ENCODE data around the gene TNNT2. TPM values are rescaled to one million over a fixed set of nuclear protein-coding genes. Genes with fewer than 3 reads are reported as not detected.

The TNNT2 gene
- total RNA-seq, 4 donors from 2014 or later, result 0.21 TPM; not detected in 3

DNA sequence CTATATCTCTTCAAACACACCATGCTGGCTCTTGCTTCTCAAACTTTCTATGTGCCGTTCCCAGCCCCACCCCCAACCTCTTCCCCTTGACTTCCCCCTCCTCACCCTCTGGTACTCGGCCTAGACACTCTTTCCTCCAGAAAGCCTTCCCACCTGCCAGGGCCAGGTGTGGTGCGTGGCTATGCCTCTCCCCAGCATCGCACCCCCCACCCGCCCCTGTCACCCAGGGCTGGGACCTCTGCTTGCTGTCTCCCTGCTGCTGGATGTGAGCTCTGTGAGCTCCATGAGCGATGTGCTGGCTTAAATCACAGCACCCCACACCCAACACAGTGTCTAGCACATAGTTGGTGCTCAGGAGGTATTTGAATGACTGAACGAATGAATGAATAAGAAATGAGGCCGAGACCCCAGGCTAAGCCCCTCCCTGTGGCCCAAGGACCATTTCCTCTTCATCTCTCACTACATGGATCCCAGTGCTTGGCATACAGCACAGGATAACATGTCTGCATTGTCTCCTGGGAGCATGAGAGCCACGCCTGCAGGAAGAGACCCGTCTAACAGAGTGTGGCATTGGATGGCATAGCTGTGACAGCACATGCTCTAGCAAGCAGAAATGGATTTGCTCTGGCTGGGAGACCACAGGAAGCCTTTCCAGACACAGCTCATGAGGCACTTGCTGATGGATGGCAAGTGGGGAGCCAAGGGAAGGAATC, 19.7 kb downstream of the TNNT2 start:
- H3K9me3 ChIP-seq, result no peaks in the 10 kb centered on the region
- H3K27me3 ChIP-seq, result no peaks in the 10 kb centered on the region
- no peak overlapping the region for H3K4me3 ChIP-seq
- DNase-seq, result no peak
- H3K27ac ChIP-seq, result no peak overlapping the region
- no peak for TF ChIP-seq POLR2A (IDR thresholded peaks at IDR 0.05)
- TF ChIP-seq, protein P1, sequence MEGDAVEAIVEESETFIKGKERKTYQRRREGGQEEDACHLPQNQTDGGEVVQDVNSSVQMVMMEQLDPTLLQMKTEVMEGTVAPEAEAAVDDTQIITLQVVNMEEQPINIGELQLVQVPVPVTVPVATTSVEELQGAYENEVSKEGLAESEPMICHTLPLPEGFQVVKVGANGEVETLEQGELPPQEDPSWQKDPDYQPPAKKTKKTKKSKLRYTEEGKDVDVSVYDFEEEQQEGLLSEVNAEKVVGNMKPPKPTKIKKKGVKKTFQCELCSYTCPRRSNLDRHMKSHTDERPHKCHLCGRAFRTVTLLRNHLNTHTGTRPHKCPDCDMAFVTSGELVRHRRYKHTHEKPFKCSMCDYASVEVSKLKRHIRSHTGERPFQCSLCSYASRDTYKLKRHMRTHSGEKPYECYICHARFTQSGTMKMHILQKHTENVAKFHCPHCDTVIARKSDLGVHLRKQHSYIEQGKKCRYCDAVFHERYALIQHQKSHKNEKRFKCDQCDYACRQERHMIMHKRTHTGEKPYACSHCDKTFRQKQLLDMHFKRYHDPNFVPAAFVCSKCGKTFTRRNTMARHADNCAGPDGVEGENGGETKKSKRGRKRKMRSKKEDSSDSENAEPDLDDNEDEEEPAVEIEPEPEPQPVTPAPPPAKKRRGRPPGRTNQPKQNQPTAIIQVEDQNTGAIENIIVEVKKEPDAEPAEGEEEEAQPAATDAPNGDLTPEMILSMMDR (IDR thresholded peaks at IDR 0.05), result no peak
- intact Hi-C loops (cut with DNase I; ENCODE audit: low total_unique reads), result no loop called here
- H3K4me1 ChIP-seq, result no peaks in the 10 kb centered on the region
- H3K36me3 ChIP-seq, result no peaks in the 10 kb centered on the region

DNA sequence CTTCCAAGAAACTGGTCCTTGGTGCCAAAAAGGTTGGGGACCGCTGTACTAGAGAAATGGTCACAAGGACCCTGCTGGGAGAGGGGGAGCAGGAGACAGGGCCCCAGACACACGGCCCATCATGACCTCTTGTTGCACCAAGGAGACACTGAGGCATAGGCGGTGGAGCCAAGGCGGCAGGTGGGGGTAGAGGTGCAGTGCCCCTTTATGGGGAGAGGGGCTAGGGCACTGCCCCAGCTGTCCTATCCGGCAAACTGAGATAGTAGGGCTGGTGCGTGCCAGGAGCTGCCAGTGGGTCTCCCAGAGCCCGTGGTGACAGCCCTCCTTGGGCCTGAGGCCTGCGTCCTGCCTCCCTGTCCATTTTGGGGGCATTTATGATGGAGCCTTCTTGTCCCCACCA, 20.3 kb downstream of the TNNT2 start:
- intact Hi-C loops (cut with DNase I; ENCODE audit: low total_unique reads), result no loop called here
- Histone ChIP-seq H3K9me3 (no peaks in the 10 kb centered on the region), H3K36me3 (no peaks in the 10 kb centered on the region), H3K4me3 (no peak overlapping the region), H3K27me3 (no peaks in the 10 kb centered on the region), H3K4me1 (no peaks in the 10 kb centered on the region), H3K27ac (no peak overlapping the region)
- no peak for DNase-seq
- TF ChIP-seq, protein P1 (IDR thresholded peaks at IDR 0.05), result no peak
- no peak for TF ChIP-seq POLR2A (IDR thresholded peaks at IDR 0.05)

DNA sequence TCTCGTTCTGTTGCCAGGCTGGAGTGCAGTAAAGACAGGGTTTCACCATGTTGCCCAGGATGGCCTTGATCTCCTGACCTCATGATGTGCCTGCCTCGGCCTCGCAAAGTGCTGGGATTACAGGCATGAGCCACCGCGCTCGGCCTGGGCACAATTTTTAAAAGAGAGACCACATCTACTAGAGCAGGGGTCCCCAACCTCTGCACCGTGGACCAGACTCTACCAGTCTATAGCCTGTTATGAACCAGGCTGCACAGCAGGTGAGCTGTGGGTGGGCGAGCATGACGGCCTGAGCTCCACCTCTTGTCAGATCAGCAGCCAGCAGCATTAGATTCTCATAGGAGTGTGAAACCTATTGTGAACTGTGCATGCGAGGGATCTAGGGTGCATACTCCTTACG, 20.8 kb downstream of the TNNT2 start:
- H3K27me3 ChIP-seq, result no peaks in the 10 kb centered on the region
- no peak for DNase-seq
- TF ChIP-seq, protein P1 (IDR thresholded peaks at IDR 0.05), result no peak
- no peak for TF ChIP-seq POLR2A (IDR thresholded peaks at IDR 0.05)
- H3K36me3 ChIP-seq, result no peaks in the 10 kb centered on the region
- H3K27ac ChIP-seq, result no peak overlapping the region
- intact Hi-C loops (cut with DNase I; ENCODE audit: low total_unique reads), result no loop called here
- no peaks in the 10 kb centered on the region for H3K4me1 ChIP-seq
- no peak overlapping the region for H3K4me3 ChIP-seq
- H3K9me3 ChIP-seq, result no peaks in the 10 kb centered on the region

DNA sequence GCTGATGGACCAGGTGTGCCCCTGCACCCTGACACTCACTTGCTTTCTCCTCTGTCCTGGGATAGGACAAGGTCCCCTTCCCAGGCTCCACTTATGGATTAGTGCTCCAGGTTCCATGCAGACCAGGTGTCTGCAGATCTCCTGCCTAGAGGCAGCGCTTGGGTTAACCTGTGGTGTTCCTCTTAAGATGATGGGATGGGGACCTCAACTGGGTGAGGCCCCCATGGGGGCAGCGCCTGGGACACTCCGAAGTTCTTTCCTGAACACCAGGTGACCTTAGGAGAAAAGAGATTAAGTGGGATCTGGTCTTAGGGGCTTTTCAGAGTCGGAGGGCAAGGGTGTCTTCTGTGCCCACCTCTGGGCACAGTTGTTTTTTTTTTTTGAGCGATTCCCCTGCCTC, 21.2 kb downstream of the TNNT2 start:
- no peaks in the 10 kb centered on the region for H3K27me3 ChIP-seq
- no peak overlapping the region for H3K27ac ChIP-seq
- H3K9me3 ChIP-seq, result no peaks in the 10 kb centered on the region
- no peaks in the 10 kb centered on the region for H3K36me3 ChIP-seq
- TF ChIP-seq, protein P1 (IDR thresholded peaks at IDR 0.05), result no peak
- no peak for TF ChIP-seq POLR2A (IDR thresholded peaks at IDR 0.05)
- no peak for DNase-seq
- no peak overlapping the region for H3K4me3 ChIP-seq
- no peaks in the 10 kb centered on the region for H3K4me1 ChIP-seq
- intact Hi-C loops (cut with DNase I; ENCODE audit: low total_unique reads), result no loop called here

DNA sequence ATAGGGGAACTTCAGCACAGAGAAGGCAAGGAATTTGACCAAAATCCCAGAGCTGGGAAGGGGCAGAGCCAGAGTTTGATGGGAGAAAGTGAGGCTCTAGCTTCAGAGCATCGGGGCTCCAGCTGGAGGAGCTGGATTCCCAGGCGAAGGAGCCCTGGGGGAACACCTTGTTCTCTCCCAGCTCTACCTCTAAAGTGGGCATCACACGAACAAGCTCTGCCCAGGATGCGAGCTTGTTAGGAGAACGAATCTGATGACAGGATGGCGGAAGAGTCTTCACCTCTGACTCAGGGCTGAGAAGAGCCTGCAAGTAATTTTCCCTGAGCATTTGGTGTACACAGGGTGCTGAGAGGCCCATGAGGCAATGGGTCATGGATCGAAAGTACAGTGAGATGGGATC, 22.0 kb downstream of the TNNT2 start:
- Histone ChIP-seq H3K27ac (no peak overlapping the region), H3K36me3 (no peaks in the 10 kb centered on the region), H3K4me1 (no peaks in the 10 kb centered on the region), H3K4me3 (no peak overlapping the region), H3K9me3 (no peaks in the 10 kb centered on the region), H3K27me3 (no peaks in the 10 kb centered on the region)
- TF ChIP-seq POLR2A (IDR thresholded peaks at IDR 0.05), result no peak
- TF ChIP-seq, protein P1 (IDR thresholded peaks at IDR 0.05), result no peak
- DNase-seq, result no peak
- intact Hi-C loops (cut with DNase I; ENCODE audit: low total_unique reads), result no loop called here
